ENCODE measurements around the gene HPN.
"Not testable (repeated sequence)": the region's sequence is repeated elsewhere in the genome, so short reads cannot be mapped to it uniquely, and the experiment has no call there.

HPN gene

GRCh38 chr19:35099155-35099896 lies 57.8 kb downstream of the HPN start:
- H3K27me3 Mint-ChIP-seq, result no peaks in the 10 kb centered on the region

DNA sequence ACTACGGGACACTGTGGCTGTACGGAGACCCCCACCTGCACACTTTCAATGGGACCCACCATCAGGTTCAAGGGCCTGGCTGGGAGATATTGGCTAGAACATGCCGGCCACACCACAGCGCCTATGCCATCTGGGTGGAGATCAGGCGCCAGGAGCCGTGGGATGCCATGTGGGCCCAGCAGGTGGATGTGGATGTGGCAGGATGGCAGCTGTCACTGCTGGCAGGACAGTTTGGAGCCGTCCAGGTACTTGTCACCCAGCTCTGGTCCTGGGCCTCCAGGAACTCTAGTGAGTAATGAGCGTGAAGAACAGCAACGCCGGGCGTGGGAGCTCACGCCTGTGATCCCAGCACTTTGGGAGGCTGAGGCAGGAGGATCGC lies 58.4 kb downstream of the HPN start:
- Mint-ChIP-seq H3K36me3 (ENCODE audit: low read depth) (no peaks in the 10 kb centered on the region), H3K27ac (no peak overlapping the region), H3K9me3 (no peaks in the 10 kb centered on the region), H3K27me3 (no peaks in the 10 kb centered on the region), H3K4me1 (ENCODE audit: low read depth) (no peaks in the 10 kb centered on the region), H3K4me3 (no peak overlapping the region)

More at GRCh38 chr19:35099155-35099896, 57.8 kb downstream of the HPN start:
- Mint-ChIP-seq H3K4me3 (no peak overlapping the region), H3K9me3 (no peaks in the 10 kb centered on the region), H3K4me1 (ENCODE audit: low read depth) (no peaks in the 10 kb centered on the region), H3K27ac (no peak overlapping the region), H3K36me3 (ENCODE audit: low read depth) (no peaks in the 10 kb centered on the region)

- no peaks in the 10 kb centered on the region for H3K4me1 Mint-ChIP-seq (ENCODE audit: low read depth)
- no peaks in the 10 kb centered on the region for H3K27me3 Mint-ChIP-seq
- no peak overlapping the region for H3K27ac Mint-ChIP-seq
- H3K4me3 Mint-ChIP-seq, result no peak overlapping the region
- H3K9me3 Mint-ChIP-seq, result no peaks in the 10 kb centered on the region
- H3K36me3 Mint-ChIP-seq (ENCODE audit: low read depth), result no peaks in the 10 kb centered on the region
Observed at GRCh38 chr19:35100588-35101533, 59.3 kb downstream of the HPN start.

GRCh38 chr19:35101949-35102348 lies 60.4 kb downstream of the HPN start:
- H3K4me1 Mint-ChIP-seq (ENCODE audit: low read depth); H3K27ac Mint-ChIP-seq; H3K4me3 Mint-ChIP-seq; H3K27me3 Mint-ChIP-seq; H3K36me3 Mint-ChIP-seq (ENCODE audit: low read depth); H3K9me3 Mint-ChIP-seq: not testable (repeated sequence)

DNA sequence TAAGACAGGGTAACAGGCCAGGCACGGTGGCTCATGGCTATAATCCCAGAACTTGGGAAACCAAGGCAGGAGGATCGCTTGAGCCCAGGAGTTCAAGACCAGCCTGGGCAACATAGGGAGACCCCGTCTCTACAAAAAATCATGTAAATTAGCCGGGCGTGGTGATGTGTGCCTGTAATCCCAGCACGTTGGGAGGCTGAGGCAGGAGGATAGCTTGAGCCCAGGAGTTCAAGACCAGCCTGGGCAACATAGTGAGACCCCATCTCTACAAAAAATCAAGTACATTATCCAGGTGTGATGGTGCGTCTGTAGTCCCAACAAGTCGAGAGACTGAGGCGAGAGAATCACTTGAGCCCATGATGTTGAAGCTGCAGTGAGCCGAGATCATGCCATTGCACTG lies 62.1 kb downstream of the HPN start:
- H3K36me3 Mint-ChIP-seq (ENCODE audit: low read depth); H3K27me3 Mint-ChIP-seq; H3K9me3 Mint-ChIP-seq; H3K4me3 Mint-ChIP-seq: not testable (repeated sequence)
- peaks cover 11% of the 10 kb centered on the region for H3K4me1 Mint-ChIP-seq (ENCODE audit: low read depth)
- H3K27ac Mint-ChIP-seq, result peak overlapping the region; percentile 61

GRCh38 chr19:35104361-35104760 lies 62.8 kb downstream of the HPN start:
- peaks cover 11% of the 10 kb centered on the region for H3K4me1 Mint-ChIP-seq (ENCODE audit: low read depth)
- no peak overlapping the region for H3K4me3 Mint-ChIP-seq
- no peaks in the 10 kb centered on the region for H3K9me3 Mint-ChIP-seq
- H3K36me3 Mint-ChIP-seq (ENCODE audit: low read depth), result no peaks in the 10 kb centered on the region
- no peaks in the 10 kb centered on the region for H3K27me3 Mint-ChIP-seq
- no peak overlapping the region for H3K27ac Mint-ChIP-seq

GRCh38 chr19:35105047-35105410 lies 63.5 kb downstream of the HPN start:
- no peaks in the 10 kb centered on the region for H3K9me3 Mint-ChIP-seq
- H3K27ac Mint-ChIP-seq, result no peak overlapping the region
- no peaks in the 10 kb centered on the region for H3K36me3 Mint-ChIP-seq (ENCODE audit: low read depth)
- no peaks in the 10 kb centered on the region for H3K27me3 Mint-ChIP-seq
- H3K4me3 Mint-ChIP-seq, result no peak overlapping the region
- H3K4me1 Mint-ChIP-seq (ENCODE audit: low read depth), result peaks cover 11% of the 10 kb centered on the region

DNA sequence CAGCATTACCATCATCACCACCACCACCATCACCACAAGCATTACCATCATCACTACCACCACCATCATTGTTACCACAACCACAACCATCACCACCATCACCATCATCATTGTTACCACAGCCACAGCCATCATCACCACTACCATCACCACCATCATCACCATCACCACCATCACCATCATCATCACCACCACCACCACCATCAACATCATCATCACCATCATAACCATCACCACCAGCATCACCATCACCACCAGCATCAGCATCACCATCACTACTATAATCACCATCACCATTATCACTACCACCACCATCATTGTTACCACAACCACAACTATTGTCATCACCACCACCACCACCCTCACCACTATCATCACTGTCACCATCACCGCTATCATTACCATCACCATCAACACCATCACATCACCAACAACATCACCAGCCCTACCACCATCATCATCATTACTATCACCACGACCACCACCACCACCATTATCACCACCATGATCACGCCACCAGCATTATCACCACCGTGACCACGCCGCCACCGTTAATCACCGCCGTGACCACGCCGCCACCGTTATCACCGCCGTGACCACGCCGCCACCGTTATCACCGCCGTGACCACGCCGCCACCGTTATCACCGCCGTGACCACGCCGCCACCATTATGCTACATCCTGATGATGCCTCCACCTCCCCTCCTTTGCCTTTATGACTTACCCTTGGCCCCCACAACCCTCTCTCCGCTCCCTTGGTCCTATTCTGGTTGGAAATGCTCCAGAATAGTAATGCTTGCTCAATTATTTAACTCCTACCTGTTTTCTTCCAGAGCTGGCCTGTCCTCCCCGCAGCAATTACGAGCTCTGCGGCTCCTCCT lies 64.1 kb downstream of the HPN start:
- Mint-ChIP-seq H3K27ac (no peak overlapping the region), H3K4me3 (no peak overlapping the region), H3K27me3 (peaks cover under 1% of the 10 kb centered on the region), H3K4me1 (ENCODE audit: low read depth) (peaks cover 11% of the 10 kb centered on the region), H3K9me3 (no peaks in the 10 kb centered on the region), H3K36me3 (ENCODE audit: low read depth) (no peaks in the 10 kb centered on the region)

DNA sequence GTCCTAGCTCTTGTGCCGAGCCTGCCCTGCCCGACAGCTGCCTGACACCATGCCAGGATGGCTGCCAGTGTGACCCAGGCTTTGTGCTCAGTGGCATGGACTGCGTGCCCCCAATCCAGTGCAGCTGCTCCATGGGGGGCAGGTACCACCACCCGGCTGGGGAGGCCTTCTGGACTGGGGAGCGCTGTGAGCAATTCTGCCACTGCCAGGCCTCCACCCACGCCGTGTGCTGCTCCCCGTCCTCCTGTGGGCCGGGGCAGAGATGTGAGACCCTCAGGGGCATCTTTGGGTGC lies 64.7 kb downstream of the HPN start:
- Mint-ChIP-seq H3K4me3 (no peak overlapping the region), H3K36me3 (ENCODE audit: low read depth) (no peaks in the 10 kb centered on the region)

DNA sequence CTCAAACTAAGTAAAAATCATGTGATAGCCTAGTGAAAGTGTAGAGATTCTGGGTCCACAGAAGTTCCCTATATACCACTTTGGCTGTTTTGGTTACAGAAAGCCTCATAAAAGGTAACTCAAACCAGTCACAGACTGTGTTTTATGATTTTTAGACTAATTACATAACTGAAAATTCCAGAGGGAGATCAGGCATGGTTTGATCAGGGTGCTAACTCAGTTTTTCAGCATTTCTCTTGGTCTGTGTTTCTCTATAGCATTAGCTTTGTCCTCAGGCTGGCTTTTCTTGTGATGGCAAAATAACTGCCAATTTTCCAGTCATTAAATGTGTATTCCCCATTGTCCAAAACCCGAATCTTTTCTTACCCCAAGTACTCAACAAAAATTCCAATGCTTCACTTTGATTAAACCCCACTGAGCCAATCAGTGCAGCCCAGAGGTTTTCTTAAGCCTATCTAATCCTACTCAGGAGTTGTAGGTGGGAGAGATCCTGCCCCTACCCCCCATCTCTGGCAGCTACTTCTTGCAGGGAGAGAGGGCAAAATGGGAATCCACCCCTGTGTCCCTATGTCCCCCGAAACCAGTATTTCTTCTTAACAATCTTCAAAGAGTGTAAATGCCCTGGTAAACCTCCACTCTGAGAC lies 65.5 kb downstream of the HPN start:
- Mint-ChIP-seq H3K4me3 (no peak overlapping the region), H3K4me1 (ENCODE audit: low read depth) (peaks cover 11% of the 10 kb centered on the region), H3K27ac (no peak overlapping the region), H3K27me3 (peaks cover 3% of the 10 kb centered on the region), H3K9me3 (no peaks in the 10 kb centered on the region), H3K36me3 (ENCODE audit: low read depth) (no peaks in the 10 kb centered on the region)

More for the DNA sequence above, 64.7 kb downstream of the HPN start:
- no peak overlapping the region for H3K27ac Mint-ChIP-seq
- H3K9me3 Mint-ChIP-seq, result no peaks in the 10 kb centered on the region
- H3K27me3 Mint-ChIP-seq, result peaks cover 3% of the 10 kb centered on the region
- H3K4me1 Mint-ChIP-seq (ENCODE audit: low read depth), result peaks cover 11% of the 10 kb centered on the region

DNA sequence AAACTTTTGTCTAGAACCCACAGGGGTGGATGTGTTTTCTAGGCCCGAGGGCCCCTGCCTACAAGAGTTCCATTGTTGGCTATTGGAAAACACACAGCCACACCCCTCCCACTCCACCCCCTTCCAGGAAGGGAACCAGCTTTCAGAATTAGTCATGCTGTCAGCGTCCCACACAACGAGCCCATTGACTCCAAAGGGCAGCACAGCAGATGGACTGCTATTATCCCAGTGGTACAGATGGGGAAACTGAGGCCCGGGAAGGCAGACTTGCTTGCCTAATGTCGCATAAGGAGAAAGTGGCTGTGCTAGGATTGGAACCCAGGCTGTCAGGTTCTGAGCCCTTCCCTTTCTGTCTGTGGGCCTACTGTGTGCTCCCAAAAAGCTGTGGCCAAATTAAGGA lies 66.0 kb downstream of the HPN start:
- no peak overlapping the region for H3K4me3 Mint-ChIP-seq
- H3K27me3 Mint-ChIP-seq, result peaks cover 3% of the 10 kb centered on the region
- no peak overlapping the region for H3K27ac Mint-ChIP-seq
- peaks cover 11% of the 10 kb centered on the region for H3K4me1 Mint-ChIP-seq (ENCODE audit: low read depth)
- no peaks in the 10 kb centered on the region for H3K9me3 Mint-ChIP-seq
- no peaks in the 10 kb centered on the region for H3K36me3 Mint-ChIP-seq (ENCODE audit: low read depth)

GRCh38 chr19:35108730-35109129 lies 67.2 kb downstream of the HPN start:
- Mint-ChIP-seq H3K36me3 (ENCODE audit: low read depth) (no peaks in the 10 kb centered on the region), H3K4me1 (ENCODE audit: low read depth) (peaks cover 11% of the 10 kb centered on the region)

DNA sequence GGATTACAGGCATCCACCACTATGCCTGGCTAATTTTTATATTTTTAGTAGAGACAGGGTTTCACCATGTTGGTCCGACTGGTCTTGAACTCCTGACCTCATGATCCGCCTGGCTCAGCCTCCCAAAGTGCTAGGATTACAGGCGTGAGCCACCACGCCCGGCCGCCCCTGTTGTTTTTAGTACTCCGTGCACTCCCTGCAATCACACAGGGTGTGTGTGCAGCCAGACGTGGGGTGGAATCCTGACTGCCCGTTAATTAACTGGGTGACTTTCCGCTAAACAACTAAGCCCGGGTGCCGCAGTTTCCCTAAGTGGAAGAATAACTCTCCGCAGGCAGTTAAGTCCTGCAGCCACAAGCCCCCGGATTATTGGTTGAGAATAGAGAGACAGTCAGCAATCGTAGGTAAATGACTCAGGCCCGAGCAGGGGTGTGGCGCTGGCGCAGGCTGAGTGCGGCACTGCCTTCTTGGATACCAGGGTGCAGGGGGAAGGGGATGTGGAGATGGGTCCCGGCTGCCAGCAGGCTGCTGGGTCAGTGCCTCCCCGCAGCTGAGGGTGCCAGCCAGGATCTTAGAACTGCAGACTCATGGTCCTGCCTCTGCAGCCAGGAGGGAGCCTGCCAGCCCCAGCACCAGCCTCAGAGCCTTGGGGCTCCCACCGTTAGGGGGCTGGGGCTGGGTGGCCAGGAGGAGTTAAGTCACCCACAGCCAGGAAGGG lies 68.0 kb downstream of the HPN start:
- Mint-ChIP-seq H3K27me3 (peaks cover 3% of the 10 kb centered on the region), H3K9me3 (no peaks in the 10 kb centered on the region), H3K4me3 (no peak overlapping the region), H3K27ac (no peak overlapping the region), H3K4me1 (ENCODE audit: low read depth) (peaks cover 14% of the 10 kb centered on the region), H3K36me3 (ENCODE audit: low read depth) (no peaks in the 10 kb centered on the region)

More at GRCh38 chr19:35108730-35109129, 67.2 kb downstream of the HPN start:
- Mint-ChIP-seq H3K27ac (no peak overlapping the region), H3K9me3 (no peaks in the 10 kb centered on the region), H3K27me3 (peaks cover 3% of the 10 kb centered on the region), H3K4me3 (no peak overlapping the region)

DNA sequence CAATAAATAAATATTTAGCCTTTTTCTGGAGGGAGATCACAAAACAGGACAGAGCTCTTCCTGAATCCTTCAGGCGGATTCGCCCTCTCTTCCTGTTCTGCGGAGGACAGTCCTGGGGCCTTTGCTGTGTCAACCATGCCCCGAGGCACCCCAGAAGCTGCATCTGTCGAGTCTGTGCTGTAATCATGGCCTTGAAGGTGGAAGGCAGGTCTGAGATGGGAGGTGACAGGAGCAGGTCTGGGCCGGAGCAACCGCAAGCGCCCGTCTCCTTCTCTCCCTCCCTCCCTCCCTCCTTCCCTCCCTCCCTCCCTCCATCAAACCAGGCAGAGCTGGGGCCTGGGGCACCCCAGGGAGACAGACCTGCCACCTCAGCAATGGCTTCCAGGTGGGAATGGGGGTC lies 69.5 kb downstream of the HPN start:
- no peak overlapping the region for H3K27ac Mint-ChIP-seq
- H3K9me3 Mint-ChIP-seq, result no peaks in the 10 kb centered on the region
- peaks cover 18% of the 10 kb centered on the region for H3K4me1 Mint-ChIP-seq (ENCODE audit: low read depth)
- H3K4me3 Mint-ChIP-seq, result no peak overlapping the region
- peaks cover 3% of the 10 kb centered on the region for H3K27me3 Mint-ChIP-seq
- H3K36me3 Mint-ChIP-seq (ENCODE audit: low read depth), result no peaks in the 10 kb centered on the region
